Gastrocnemius medialis (tissue), 4 donors: ENCODE measurements around the gene DPYSL3. TPM values are rescaled to one million over a fixed set of nuclear protein-coding genes. Genes with fewer than 3 reads are reported as not detected.

Experiments
- ATAC-seq, 2 donors: fragments of 150-250 bp; one replicate each; pipeline ENCODE4 v1.9.1; 2016
- DNase-seq, 2 donors: peaks; one replicate each; pipeline ENCODE4 v3.0.0-alpha.2; 2019
- H3K27ac ChIP-seq, 4 donors: fragments of 200-600 bp; sonication (generic); 1 replicate in 1 of 4; 2 replicates in 3 of 4; pipeline ENCODE4 v1.5.1; 2016 to 2018; ENCODE audit warnings: mild to moderate bottlenecking in 2 of 4, moderate library complexity in 1 of 4
- H3K27me3 ChIP-seq, 3 donors: fragments of 200-600 bp; sonication (generic) in 2 of 3; 1 replicate in 1 of 3; 2 replicates in 2 of 3; pipeline versions ENCODE4 v1.5.1 to v1.6.0; 2016 to 2019; ENCODE audit warnings: mild to moderate bottlenecking in 1 of 3, moderate library complexity in 1 of 3
- H3K36me3 ChIP-seq, 2 donors: fragments of 200-600 bp; sonication (generic) in 1 of 2; one replicate each; pipeline ENCODE4 v1.5.1; 2017 to 2018
- H3K4me1 ChIP-seq, 2 donors: fragments of 200-600 bp; sonication (generic) in 1 of 2; one replicate each; pipeline ENCODE4 v1.5.1; 2016 to 2017; ENCODE audit warnings: mild to moderate bottlenecking in 2 of 2
- H3K4me3 ChIP-seq, 4 donors: fragments of 200-600 bp; sonication (generic) in 3 of 4; 1 replicate in 1 of 4; 2 replicates in 3 of 4; pipeline ENCODE4 v1.5.1; 2016 to 2019; ENCODE audit warnings: mild to moderate bottlenecking in 2 of 4
- H3K9me3 ChIP-seq, 3 donors: fragments of 200-600 bp; sonication (generic) in 2 of 3; 1 replicate in 1 of 3; 2 replicates in 2 of 3; pipeline ENCODE4 v1.5.1; 2016 to 2019
- POLR2A ChIP-seq, 2 donors: fragments of 450-650 bp; IDR thresholded peaks; one replicate each; pipeline ENCODE4 v1.6.1; 2017; ENCODE audit warnings: antibody characterized with exemption in 2 of 2, mild to moderate bottlenecking in 2 of 2, moderate library complexity in 2 of 2
- in situ Hi-C, 4 donors: fragments of 200-750 bp; cut with MboI; loops; one replicate each; pipeline versions ENCODE4 v1.15.0 to v1.8.0; 2017; ENCODE audit warnings: low sequenced_read_pairs in 4 of 4
- intact Hi-C: fragments of 100-400 bp; cut with DNase I; formaldehyde crosslinking; loops from one replicate; pipeline ENCODE4 v1.15.1; 2023; ENCODE audit warnings: low total_unique reads
- total RNA-seq, 4 donors: library from RNA; depleted of rRNA; stranded (reverse); fragments of >200 nt; gene quantifications; one replicate each; pipeline versions ENCODE4 v1.1.0 to v1.2.3, GENCODE V29; 2016
- TF ChIP-seq, protein P1 (sequence below), 5 experiments: fragments of 450-650 bp in 3 of 5; fragments of 200-600 bp in 2 of 5; sonication (generic) in 2 of 5; IDR thresholded peaks in 4 of 5; conservative IDR thresholded peaks in 1 of 5; 1 replicate in 4 of 5; 2 replicates in 1 of 5; pipeline ENCODE4 v1.5.1; 2016 to 2019; ENCODE audit warnings: antibody characterized with exemption in 5 of 5, mild to moderate bottlenecking in 3 of 5, moderate library complexity in 3 of 5

The DPYSL3 gene
- total RNA-seq, 4 donors from 2014 or later = 11.7 to 45.8 (median 26.0) TPM

DNA sequence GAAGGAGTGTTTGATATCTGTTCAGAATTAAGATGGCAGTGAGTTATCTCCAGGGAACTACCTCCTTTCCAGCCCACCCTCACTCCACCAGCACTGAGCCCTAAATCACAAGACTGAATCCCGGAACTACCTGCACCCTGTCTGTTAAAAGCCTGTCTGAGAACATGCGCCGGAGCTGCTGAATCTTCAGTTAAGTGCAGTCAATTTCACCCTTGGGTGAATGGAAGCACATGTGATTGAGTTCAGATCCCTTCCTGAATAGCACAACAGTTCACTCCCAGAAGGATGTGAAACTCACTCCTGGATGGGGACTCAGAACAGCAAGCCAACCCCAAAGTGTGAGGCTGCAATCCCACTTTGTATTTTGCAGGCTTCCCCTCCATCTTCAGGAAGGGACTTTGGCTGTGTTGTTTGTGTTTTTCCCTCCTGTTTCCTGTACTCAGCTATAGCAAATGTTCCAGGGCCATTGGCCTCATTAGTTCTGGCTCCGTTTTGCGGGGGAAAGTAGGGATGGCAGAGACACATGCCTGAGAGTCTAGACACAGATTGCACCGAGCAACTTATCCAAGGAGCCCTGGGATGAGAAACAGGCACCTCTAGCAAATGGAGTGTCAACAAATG, 43.4 kb downstream of the DPYSL3 start:
- no peak for TF ChIP-seq POLR2A (IDR thresholded peaks at IDR 0.05)
- TF ChIP-seq, protein P1, sequence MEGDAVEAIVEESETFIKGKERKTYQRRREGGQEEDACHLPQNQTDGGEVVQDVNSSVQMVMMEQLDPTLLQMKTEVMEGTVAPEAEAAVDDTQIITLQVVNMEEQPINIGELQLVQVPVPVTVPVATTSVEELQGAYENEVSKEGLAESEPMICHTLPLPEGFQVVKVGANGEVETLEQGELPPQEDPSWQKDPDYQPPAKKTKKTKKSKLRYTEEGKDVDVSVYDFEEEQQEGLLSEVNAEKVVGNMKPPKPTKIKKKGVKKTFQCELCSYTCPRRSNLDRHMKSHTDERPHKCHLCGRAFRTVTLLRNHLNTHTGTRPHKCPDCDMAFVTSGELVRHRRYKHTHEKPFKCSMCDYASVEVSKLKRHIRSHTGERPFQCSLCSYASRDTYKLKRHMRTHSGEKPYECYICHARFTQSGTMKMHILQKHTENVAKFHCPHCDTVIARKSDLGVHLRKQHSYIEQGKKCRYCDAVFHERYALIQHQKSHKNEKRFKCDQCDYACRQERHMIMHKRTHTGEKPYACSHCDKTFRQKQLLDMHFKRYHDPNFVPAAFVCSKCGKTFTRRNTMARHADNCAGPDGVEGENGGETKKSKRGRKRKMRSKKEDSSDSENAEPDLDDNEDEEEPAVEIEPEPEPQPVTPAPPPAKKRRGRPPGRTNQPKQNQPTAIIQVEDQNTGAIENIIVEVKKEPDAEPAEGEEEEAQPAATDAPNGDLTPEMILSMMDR (IDR thresholded peaks at IDR 0.05 in 4 of 5, conservative IDR thresholded peaks at IDR 0.05 in 1 of 5) = no peak
- H3K27ac ChIP-seq = peak overlapping the region in 3 of 4 donors; percentile 1 to 22 (median 9)

DNA sequence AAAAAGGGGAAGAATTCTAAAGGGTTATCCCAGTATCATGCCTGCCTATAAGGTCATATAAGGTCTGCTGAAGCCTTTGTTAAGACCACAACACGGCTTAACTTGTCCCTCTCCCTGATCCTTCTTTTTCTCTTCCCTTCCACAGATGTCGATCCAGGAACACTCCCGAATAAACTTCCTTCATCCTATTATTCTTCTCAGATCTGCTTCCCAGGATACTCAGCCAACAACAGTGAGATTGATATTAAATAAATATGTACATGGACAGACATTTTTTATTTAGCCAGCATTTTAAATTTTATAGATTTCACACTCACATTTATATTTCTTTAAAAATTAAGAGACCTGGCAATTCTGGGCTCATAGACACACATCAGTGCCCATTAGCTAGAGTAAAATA, 44.1 kb downstream of the DPYSL3 start:
- Histone ChIP-seq H3K27ac (no peak overlapping the region), H3K9me3 (no peaks in the 10 kb centered on the region), H3K4me3 (no peak overlapping the region), H3K27me3 (no peaks in the 10 kb centered on the region), H3K4me1 (peaks cover 12 to 14% of the 10 kb centered on the region in 2 donors), H3K36me3 (no peaks in the 10 kb centered on the region)
- ATAC-seq = no peak
- DNase-seq = no peak
- intact Hi-C loops = no loop called here
- in situ Hi-C loops = loop anchor here in 1 of 4 donors (25.0 kb wide), 1 partner anchor 97 kb away; no protein-coding TSS in a partner anchor
- no peak for TF ChIP-seq POLR2A (IDR thresholded peaks at IDR 0.05)
- TF ChIP-seq, protein P1 (IDR thresholded peaks at IDR 0.05 in 4 of 5, conservative IDR thresholded peaks at IDR 0.05 in 1 of 5) = no peak

More for the DNA sequence above, 43.4 kb downstream of the DPYSL3 start:
- in situ Hi-C loops (loop anchor here in 1 of 4 donors (25.0 kb wide), 1 partner anchor 96 kb away; no protein-coding TSS in a partner anchor), intact Hi-C loops (no loop called here)
- H3K9me3 ChIP-seq = no peaks in the 10 kb centered on the region
- H3K36me3 ChIP-seq = no peaks in the 10 kb centered on the region
- ATAC-seq (no peak), DNase-seq (no peak)
- H3K4me3 ChIP-seq = no peak overlapping the region
- no peaks in the 10 kb centered on the region for H3K27me3 ChIP-seq
- H3K4me1 ChIP-seq = peaks cover 12 to 14% of the 10 kb centered on the region in 2 donors

DNA sequence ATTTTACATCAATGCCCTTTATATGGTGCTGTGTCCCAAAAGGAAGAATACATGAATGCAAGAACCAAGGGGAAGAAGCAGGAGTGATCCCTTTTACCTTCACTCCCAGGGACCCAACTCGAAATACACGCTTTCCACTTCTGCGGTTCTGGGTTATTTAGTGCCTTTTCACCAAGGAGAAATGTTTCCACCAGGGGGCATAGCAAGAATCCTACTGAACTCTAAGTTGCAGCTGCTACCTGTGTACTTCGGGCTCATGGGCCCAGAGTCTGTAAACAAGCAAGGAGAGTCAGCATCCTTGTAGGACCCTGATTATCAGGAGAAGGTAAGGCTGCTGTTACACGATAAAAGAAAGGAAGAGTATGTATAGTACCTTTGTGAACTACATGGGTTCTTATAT, 45.7 kb downstream of the DPYSL3 start:
- intact Hi-C loops (no loop called here), in situ Hi-C loops (loop anchor here in 2 of 4 donors (5.0 to 25.0 kb wide), 2 partner anchors 98 kb away; no protein-coding TSS in a partner anchor)
- Histone ChIP-seq H3K4me3 (no peak overlapping the region), H3K27me3 (no peaks in the 10 kb centered on the region), H3K4me1 (peaks cover 15 to 19% of the 10 kb centered on the region in 2 donors), H3K36me3 (no peaks in the 10 kb centered on the region), H3K9me3 (no peaks in the 10 kb centered on the region), H3K27ac (no peak overlapping the region)
- ATAC-seq (no peak), DNase-seq (no peak)
- TF ChIP-seq, protein P1 (IDR thresholded peaks at IDR 0.05 in 4 of 5, conservative IDR thresholded peaks at IDR 0.05 in 1 of 5) = peak in 4 of 5 experiments; percentile 14 to 38 (median 26)
- TF ChIP-seq POLR2A (IDR thresholded peaks at IDR 0.05) = no peak

DNA sequence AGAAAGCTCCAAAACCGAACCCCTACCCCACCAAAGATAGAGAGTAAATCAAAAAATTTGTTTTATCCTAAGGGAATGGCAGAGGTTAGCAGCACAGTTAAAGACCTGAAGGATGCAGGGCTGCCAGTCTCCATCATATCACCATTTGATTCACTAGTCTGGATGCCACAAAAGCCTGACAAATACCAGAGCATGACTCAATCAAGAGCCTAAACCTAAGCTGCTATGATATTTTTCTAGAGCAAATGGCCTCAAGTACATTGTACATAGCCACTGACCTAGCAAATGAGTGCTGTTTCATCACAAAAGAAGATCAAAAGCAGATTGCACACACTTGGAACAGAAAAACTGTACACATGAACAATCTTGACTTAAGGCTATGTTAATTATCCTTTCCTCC, 48.0 kb downstream of the DPYSL3 start:
- Histone ChIP-seq H3K36me3 (no peaks in the 10 kb centered on the region), H3K9me3 (no peaks in the 10 kb centered on the region), H3K27ac (no peak overlapping the region), H3K27me3 (no peaks in the 10 kb centered on the region), H3K4me1 (peaks cover 21 to 31% of the 10 kb centered on the region in 2 donors), H3K4me3 (no peak overlapping the region)
- no peak for TF ChIP-seq POLR2A (IDR thresholded peaks at IDR 0.05)
- DNase-seq (no peak), ATAC-seq (no peak)
- intact Hi-C loops (no loop called here), in situ Hi-C loops (loop anchor here in 2 of 4 donors (5.0 to 25.0 kb wide), 2 partner anchors 100 kb away; no protein-coding TSS in a partner anchor)

DNA sequence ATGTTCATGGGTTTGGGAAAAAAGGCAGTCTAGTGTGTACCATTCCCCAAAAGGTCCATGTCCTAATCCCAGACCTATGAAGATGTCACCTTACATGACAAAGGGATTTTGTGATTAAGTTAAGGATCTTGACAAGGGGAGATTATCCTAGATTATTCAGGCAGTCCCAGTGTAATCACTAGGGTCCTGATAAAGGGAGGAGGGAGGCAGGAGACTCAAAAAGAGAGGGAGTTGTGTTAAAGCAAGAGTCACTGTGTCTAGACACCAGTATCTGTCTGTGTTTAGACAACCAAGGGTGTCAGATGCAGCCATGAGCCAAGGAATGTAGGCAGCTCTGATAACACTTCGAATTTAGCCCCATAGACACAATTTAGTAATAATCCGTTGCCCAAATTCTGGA, 49.5 kb downstream of the DPYSL3 start:
- no peaks in the 10 kb centered on the region for H3K36me3 ChIP-seq
- no peaks in the 10 kb centered on the region for H3K9me3 ChIP-seq
- TF ChIP-seq POLR2A (IDR thresholded peaks at IDR 0.05) = no peak
- TF ChIP-seq, protein P1 (IDR thresholded peaks at IDR 0.05 in 4 of 5, conservative IDR thresholded peaks at IDR 0.05 in 1 of 5) = no peak
- ATAC-seq (no peak), DNase-seq (no peak)
- no peak overlapping the region for H3K4me3 ChIP-seq
- intact Hi-C loops = no loop called here
- no peaks in the 10 kb centered on the region for H3K27me3 ChIP-seq
- H3K27ac ChIP-seq = peak overlapping the region in 3 of 4 donors; percentile 75 to 78 (median 77)
- in situ Hi-C loops = loop anchor here in 2 of 4 donors (5.0 to 25.0 kb wide), 2 partner anchors 102 kb away; no protein-coding TSS in a partner anchor
- H3K4me1 ChIP-seq = peaks cover 23 to 34% of the 10 kb centered on the region in 2 donors
